Esophagus squamous epithelium (tissue), 5 donors: Measurements from ENCODE around the gene SUSD4. TPM values are rescaled to one million over a fixed set of nuclear protein-coding genes. Genes with fewer than 3 reads are reported as not detected.

Experiments
- DNase-seq: peaks from one replicate; lab custom pipeline; 2025; lab: John Stamatoyannopoulos, UW
- H3K27ac ChIP-seq, 4 donors: fragments of 200-600 bp; sonication (generic); one replicate each; pipeline ENCODE4 v1.5.1; 2016 to 2019; ENCODE audit warnings: mild to moderate bottlenecking in 1 of 4
- H3K27me3 ChIP-seq, 4 donors: fragments of 200-600 bp; sonication (generic); 1 replicate in 3 of 4; 2 replicates in 1 of 4; pipeline versions ENCODE4 v1.5.1 to v1.6.0; 2017 to 2021; ENCODE audit warnings: antibody characterized with exemption in 1 of 4
- H3K36me3 ChIP-seq, 3 donors: fragments of 200-600 bp; sonication (generic); one replicate each; pipeline ENCODE4 v1.5.1; 2016 to 2019
- H3K4me1 ChIP-seq, 3 donors: fragments of 200-600 bp; sonication (generic); one replicate each; pipeline ENCODE4 v1.5.1; 2017 to 2019
- H3K4me3 ChIP-seq, 4 donors: fragments of 200-600 bp; sonication (generic); 1 replicate in 3 of 4; 2 replicates in 1 of 4; pipeline ENCODE4 v1.5.1; 2016 to 2019; ENCODE audit warnings: mild to moderate bottlenecking in 2 of 4, moderate library complexity in 1 of 4
- H3K9me3 ChIP-seq, 3 donors: fragments of 200-600 bp; sonication (generic); one replicate each; pipeline ENCODE4 v1.5.1; 2016 to 2019
- CTCF ChIP-seq, 6 experiments: fragments of 450-650 bp in 4 of 6; fragments of 200-600 bp in 2 of 6; sonication (generic) in 2 of 6; IDR thresholded peaks; one replicate each; pipeline ENCODE4 v1.5.1; 2016 to 2019; ENCODE audit warnings: antibody characterized with exemption in 6 of 6, mild to moderate bottlenecking in 4 of 6, moderate library complexity in 4 of 6
- POLR2A ChIP-seq, 4 donors: fragments of 450-650 bp; IDR thresholded peaks; one replicate each; pipeline ENCODE4 v1.6.1; 2017; ENCODE audit warnings: antibody characterized with exemption in 4 of 4, mild to moderate bottlenecking in 4 of 4, moderate library complexity in 3 of 4
- WGBS, 2 donors: methylation state at CpG; one replicate each; pipeline ENCODE4 v1.1.5; 2018; 5-methylcytosine and 5-hydroxymethylcytosine counted together
- intact Hi-C: fragments of 100-400 bp; cut with DNase I; formaldehyde crosslinking; loops from one replicate; pipeline ENCODE4 v1.15.0; 2022
- total RNA-seq, 4 donors: library from RNA; depleted of rRNA; stranded (reverse); fragments of >200 nt; gene quantifications; one replicate each; pipeline ENCODE4 v1.1.0, GENCODE V29; 2016
- donor health status: DM: yes; HTN: yes; CAD: no.

The SUSD4 gene
- total RNA-seq, 4 donors from 2014 or later: 42.7 to 50.6 (median 46.5) TPM

- Histone ChIP-seq H3K27ac (no peak overlapping the region), H3K36me3 (no peaks in the 10 kb centered on the region), H3K9me3 (no peaks in the 10 kb centered on the region), H3K27me3 (peaks cover 0 to 15% (median 0%) of the 10 kb centered on the region in 4 donors), H3K4me3 (no peak overlapping the region), H3K4me1 (peaks cover 0 to 17% (median 0%) of the 10 kb centered on the region in 3 donors)
- WGBS, 2 donors: 90 to 93% methylated on average over 3 of the region's 3 CpGs
- TF ChIP-seq CTCF (IDR thresholded peaks at IDR 0.05): no peak
- no peak for TF ChIP-seq POLR2A (IDR thresholded peaks at IDR 0.05)
- no peak for DNase-seq
- intact Hi-C loops: no loop called here
These were observed 14.7 kb downstream of the SUSD4 start for GRCh38 chr1:223349241-223349640.

GRCh38 chr1:223348439-223348838, 15.5 kb downstream of the SUSD4 start:
- Histone ChIP-seq H3K27me3 (peaks cover 0 to 15% (median 0%) of the 10 kb centered on the region in 4 donors), H3K4me3 (no peak overlapping the region), H3K27ac (no peak overlapping the region), H3K36me3 (no peaks in the 10 kb centered on the region), H3K9me3 (no peaks in the 10 kb centered on the region), H3K4me1 (peaks cover 0 to 17% (median 0%) of the 10 kb centered on the region in 3 donors)
- DNase-seq: no peak
- 91 to 100% methylated on average over 2 of the region's 2 CpGs for WGBS, 2 donors
- TF ChIP-seq POLR2A (IDR thresholded peaks at IDR 0.05): no peak
- no peak for TF ChIP-seq CTCF (IDR thresholded peaks at IDR 0.05)
- intact Hi-C loops: no loop called here

- WGBS, 2 donors: 76 to 85% methylated on average over 4 of the region's 4 CpGs
- TF ChIP-seq POLR2A (IDR thresholded peaks at IDR 0.05) (no peak), CTCF (IDR thresholded peaks at IDR 0.05) (no peak)
- Histone ChIP-seq H3K36me3 (no peaks in the 10 kb centered on the region), H3K4me3 (no peak overlapping the region), H3K4me1 (peaks cover 0 to 17% (median 0%) of the 10 kb centered on the region in 3 donors), H3K27me3 (peaks cover 0 to 9% (median 0%) of the 10 kb centered on the region in 4 donors), H3K27ac (no peak overlapping the region), H3K9me3 (no peaks in the 10 kb centered on the region)
- DNase-seq: no peak
- intact Hi-C loops: no loop called here
These were observed 16.4 kb downstream of the SUSD4 start for GRCh38 chr1:223347583-223347982.

- TF ChIP-seq CTCF (IDR thresholded peaks at IDR 0.05) (no peak), POLR2A (IDR thresholded peaks at IDR 0.05) (no peak)
- Histone ChIP-seq H3K27ac (no peak overlapping the region), H3K27me3 (no peaks in the 10 kb centered on the region), H3K9me3 (no peaks in the 10 kb centered on the region), H3K4me1 (peaks cover 0 to 22% (median 0%) of the 10 kb centered on the region in 3 donors), H3K36me3 (no peaks in the 10 kb centered on the region), H3K4me3 (no peak overlapping the region)
- no peak for DNase-seq
- intact Hi-C loops: no loop called here
- WGBS, 2 donors: 89 to 100% methylated on average over 3 to 4 of the region's 4 CpGs
These were observed 17.7 kb downstream of the SUSD4 start for GRCh38 chr1:223346311-223346710.

GRCh38 chr1:223345720-223346119, 18.3 kb downstream of the SUSD4 start:
- H3K4me3 ChIP-seq: no peak overlapping the region
- H3K27ac ChIP-seq: no peak overlapping the region
- TF ChIP-seq CTCF (IDR thresholded peaks at IDR 0.05) (no peak), POLR2A (IDR thresholded peaks at IDR 0.05) (no peak)
- H3K27me3 ChIP-seq: no peaks in the 10 kb centered on the region
- H3K4me1 ChIP-seq: peaks cover 0 to 28% (median 0%) of the 10 kb centered on the region in 3 donors
- intact Hi-C loops: no loop called here
- no peak for DNase-seq
- H3K36me3 ChIP-seq: no peaks in the 10 kb centered on the region
- 76 to 92% methylated on average over 4 of the region's 4 CpGs for WGBS, 2 donors
- no peaks in the 10 kb centered on the region for H3K9me3 ChIP-seq
